K562 (cell line): ENCODE data around the gene PPP1R13L. TPM values are rescaled to one million over a fixed set of nuclear protein-coding genes. Genes with fewer than 3 reads are reported as not detected.
A peak's percentile ranks its signal among the peaks of the same experiment; 100 is the strongest.

Experiments used
- C11orf30 ChIP-seq: fragments of 450-650 bp; IDR thresholded peaks from 2 replicates; pipeline ENCODE4 v1.6.1; 2016; ENCODE audit warnings: low read depth, mild to moderate bottlenecking
- CBX1 ChIP-seq: sonication (generic); IDR thresholded peaks from 2 replicates; pipeline ENCODE4 v1.6.1; 2016; ENCODE audit warnings: antibody characterized with exemption, low read depth, mild to moderate bottlenecking
- CTBP1 ChIP-seq: fragments of 450-650 bp; IDR thresholded peaks from 2 replicates; pipeline ENCODE4 v1.6.1; 2016; ENCODE audit warnings: borderline replicate concordance
- DDX20 ChIP-seq: fragments of 450-650 bp; IDR thresholded peaks from 2 replicates; pipeline ENCODE4 v1.6.1; 2016; ENCODE audit warnings: missing genetic modification characterization, low read depth, mild to moderate bottlenecking, missing compliant biosample characterization, moderate library complexity
- DIDO1 ChIP-seq: fragments of 450-650 bp; IDR thresholded peaks from 2 replicates; pipeline ENCODE4 v1.6.1; 2016; ENCODE audit warnings: low read depth, missing biosample characterization, missing genetic modification characterization
- HNRNPH1 ChIP-seq: fragments of 200-400 bp; formaldehyde crosslinking; optimal IDR thresholded peaks from 2 replicates; pipeline ENCODE3; 2017; ENCODE audit warnings: low read depth, mild to moderate bottlenecking, low read length, moderate library complexity
- KLF1 ChIP-seq: fragments of 450-650 bp; IDR thresholded peaks from 2 replicates; pipeline ENCODE4 v1.6.1; 2016; ENCODE audit warnings: missing genetic modification characterization, missing compliant biosample characterization
- NR2C1 ChIP-seq, 2 experiments: fragments of 450-650 bp; IDR thresholded peaks; 2 replicates each; pipeline ENCODE4 v1.6.1; 2017; ENCODE audit warnings: mild to moderate bottlenecking in 2 of 2, antibody characterized with exemption in 1 of 2, inconsistent platforms in 1 of 2, missing compliant biosample characterization in 1 of 2, missing genetic modification characterization in 1 of 2
- RAD51 ChIP-seq: fragments of 450-650 bp; IDR thresholded peaks from 2 replicates; pipeline ENCODE4 v1.7.1; 2016; ENCODE audit warnings: low read depth, mild to moderate bottlenecking, borderline replicate concordance
- SP2 ChIP-seq: IDR thresholded peaks from 2 replicates; pipeline ENCODE4 v1.6.1; 2011; ENCODE audit warnings: mild to moderate bottlenecking, low read depth, low read length, moderate library complexity; ENCODE audit not compliant: poor library complexity, severe bottlenecking; ENCODE audit errors: extremely low read depth
- TBP ChIP-seq: optimal IDR thresholded peaks from 2 replicates; pipeline ENCODE3; 2011; ENCODE audit warnings: low read depth, low read length, improper control_type of control experiment
- THRAP3 ChIP-seq: fragments of 450-650 bp; IDR thresholded peaks from 2 replicates; pipeline ENCODE4 v1.6.1; 2016; ENCODE audit warnings: mild to moderate bottlenecking, inconsistent platforms, borderline replicate concordance
- ZNF57 ChIP-seq: fragments of 450-650 bp; formaldehyde crosslinking; IDR thresholded peaks from 2 replicates; pipeline ENCODE4 v1.4.0; 2020; ENCODE audit warnings: mild to moderate bottlenecking, moderate library complexity
- polyA plus RNA-seq, 8 experiments: library from polyadenylated mRNA; depleted of rRNA in 4 of 8; stranded (reverse) in 5 of 8; unstranded in 3 of 8; fragments of >200 nt; fragmentation: Nextera tagmentation in 2 of 8; fragmentation: Illumina TruSeq in 1 of 8; extraction: Ambion mirVana in 2 of 8; extraction: Trizol in 1 of 8; gene quantifications; 2 replicates each; pipeline versions ENCODE4 v1.2.1 to v1.2.3, GENCODE V29; 2011 to 2014; ENCODE audit warnings: inconsistent platforms in 1 of 8, missing spikeins in 1 of 8
- total RNA-seq, 7 experiments: library from RNA; depleted of rRNA in 6 of 7; stranded (reverse); fragments of >200 nt in 6 of 7; fragmentation: Illumina TruSeq in 2 of 7; extraction: Trizol in 2 of 7; gene quantifications; 2 replicates each; pipeline versions ENCODE4 v1.2.1 to v1.2.3, GENCODE V29; 2011 to 2021; ENCODE audit warnings: low replicate concordance in 1 of 7
- TF ChIP-seq, protein P1 (sequence below), 2 experiments: fragments of 450-650 bp; IDR thresholded peaks; 2 replicates each; pipeline ENCODE4 v1.6.1; 2016
- TF ChIP-seq, protein P2 (sequence below): fragments of 200-800 bp; sonication (Bioruptor generic); IDR thresholded peaks from 2 replicates; pipeline ENCODE4 v1.6.1; 2017; ENCODE audit warnings: missing genetic modification characterization, missing compliant biosample characterization
- TF ChIP-seq, protein P3 (sequence below): IDR thresholded peaks from 2 replicates; pipeline ENCODE4 v1.6.1; 2011; ENCODE audit warnings: borderline replicate concordance, low read depth, mild to moderate bottlenecking, moderate library complexity, low read length; ENCODE audit not compliant: insufficient read depth, poor library complexity, severe bottlenecking
- TF ChIP-seq, protein P4 (sequence below): fragments of 250-450 bp; sonication (Bioruptor Pico); IDR thresholded peaks from 2 replicates; pipeline ENCODE4 v1.9.0; 2021; ENCODE audit warnings: mild to moderate bottlenecking, inconsistent platforms
- TF ChIP-seq, protein P5 (sequence below): fragments of 450-650 bp; IDR thresholded peaks from one replicate; pipeline ENCODE4 v1.6.1; 2018; ENCODE audit warnings: mild to moderate bottlenecking, moderate library complexity; ENCODE audit not compliant: partially characterized antibody

The PPP1R13L gene
- total and polyA plus RNA-seq, 9 of the 15 experiments (the other 6 are each of a cell fraction or from before 2014, with no cell fraction given): 0.32 to 6.7 (median 2.0) TPM

DNA sequence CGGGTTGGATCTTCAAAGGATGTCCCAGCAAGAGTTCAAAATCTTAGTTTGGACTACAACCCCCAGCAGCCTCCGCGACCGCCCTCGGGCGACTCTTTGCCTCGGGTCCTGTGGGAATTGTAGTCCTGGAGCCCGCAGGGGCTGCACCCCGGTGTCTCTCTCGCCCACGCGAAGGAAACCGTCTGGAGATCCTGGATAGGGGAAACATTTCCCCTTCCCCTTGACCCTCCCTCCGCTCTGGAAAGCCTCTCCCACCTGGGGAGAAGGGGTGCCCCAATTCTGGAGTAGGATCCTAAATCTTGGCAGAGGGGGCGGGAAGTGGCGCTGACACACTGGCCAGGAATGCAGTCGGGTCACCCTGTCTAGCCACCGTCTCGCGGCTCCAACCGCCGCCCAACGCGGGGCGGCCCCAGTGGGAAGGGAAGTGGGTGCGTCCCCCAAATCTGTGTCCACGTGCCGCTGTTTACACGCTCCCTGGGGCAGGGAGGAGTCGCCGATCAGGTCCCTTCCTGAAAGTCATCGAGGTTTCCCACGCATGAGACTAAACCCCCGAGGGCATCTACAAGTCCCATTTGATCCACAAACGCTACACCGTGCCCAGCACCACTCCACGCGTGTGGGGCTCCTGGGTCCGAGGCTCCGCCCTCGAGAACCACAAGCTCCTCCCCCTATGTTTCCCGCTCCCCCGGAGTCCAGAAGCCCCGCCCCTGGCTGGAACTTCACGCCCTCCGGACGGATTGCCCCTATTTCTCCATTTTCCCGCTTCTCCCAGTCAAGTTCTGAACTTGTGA is 761 bp upstream of the PPP1R13L start (continued):
- TF ChIP-seq, protein P1, sequence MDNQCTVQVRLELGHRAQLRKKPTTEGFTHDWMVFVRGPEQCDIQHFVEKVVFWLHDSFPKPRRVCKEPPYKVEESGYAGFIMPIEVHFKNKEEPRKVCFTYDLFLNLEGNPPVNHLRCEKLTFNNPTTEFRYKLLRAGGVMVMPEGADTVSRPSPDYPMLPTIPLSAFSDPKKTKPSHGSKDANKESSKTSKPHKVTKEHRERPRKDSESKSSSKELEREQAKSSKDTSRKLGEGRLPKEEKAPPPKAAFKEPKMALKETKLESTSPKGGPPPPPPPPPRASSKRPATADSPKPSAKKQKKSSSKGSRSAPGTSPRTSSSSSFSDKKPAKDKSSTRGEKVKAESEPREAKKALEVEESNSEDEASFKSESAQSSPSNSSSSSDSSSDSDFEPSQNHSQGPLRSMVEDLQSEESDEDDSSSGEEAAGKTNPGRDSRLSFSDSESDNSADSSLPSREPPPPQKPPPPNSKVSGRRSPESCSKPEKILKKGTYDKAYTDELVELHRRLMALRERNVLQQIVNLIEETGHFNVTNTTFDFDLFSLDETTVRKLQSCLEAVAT (IDR thresholded peaks at IDR 0.05): no peak
- TF ChIP-seq KLF1 (tag): 0 out of 2 replicates have a peak, but pooled peaks have one; percentile 5
- peak; percentile 86 for TF ChIP-seq NR2C1 (IDR thresholded peaks at IDR 0.05)
- TF ChIP-seq NR2C1 (tag; IDR thresholded peaks at IDR 0.05): peak; percentile 94
- TF ChIP-seq, protein P2, sequence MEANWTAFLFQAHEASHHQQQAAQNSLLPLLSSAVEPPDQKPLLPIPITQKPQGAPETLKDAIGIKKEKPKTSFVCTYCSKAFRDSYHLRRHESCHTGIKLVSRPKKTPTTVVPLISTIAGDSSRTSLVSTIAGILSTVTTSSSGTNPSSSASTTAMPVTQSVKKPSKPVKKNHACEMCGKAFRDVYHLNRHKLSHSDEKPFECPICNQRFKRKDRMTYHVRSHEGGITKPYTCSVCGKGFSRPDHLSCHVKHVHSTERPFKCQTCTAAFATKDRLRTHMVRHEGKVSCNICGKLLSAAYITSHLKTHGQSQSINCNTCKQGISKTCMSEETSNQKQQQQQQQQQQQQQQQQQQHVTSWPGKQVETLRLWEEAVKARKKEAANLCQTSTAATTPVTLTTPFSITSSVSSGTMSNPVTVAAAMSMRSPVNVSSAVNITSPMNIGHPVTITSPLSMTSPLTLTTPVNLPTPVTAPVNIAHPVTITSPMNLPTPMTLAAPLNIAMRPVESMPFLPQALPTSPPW (CRISPR knock-in tag): peak; percentile 65
- TF ChIP-seq DDX20 (tag): no peak
- TF ChIP-seq CTBP1: no peak
- TF ChIP-seq, protein P3, sequence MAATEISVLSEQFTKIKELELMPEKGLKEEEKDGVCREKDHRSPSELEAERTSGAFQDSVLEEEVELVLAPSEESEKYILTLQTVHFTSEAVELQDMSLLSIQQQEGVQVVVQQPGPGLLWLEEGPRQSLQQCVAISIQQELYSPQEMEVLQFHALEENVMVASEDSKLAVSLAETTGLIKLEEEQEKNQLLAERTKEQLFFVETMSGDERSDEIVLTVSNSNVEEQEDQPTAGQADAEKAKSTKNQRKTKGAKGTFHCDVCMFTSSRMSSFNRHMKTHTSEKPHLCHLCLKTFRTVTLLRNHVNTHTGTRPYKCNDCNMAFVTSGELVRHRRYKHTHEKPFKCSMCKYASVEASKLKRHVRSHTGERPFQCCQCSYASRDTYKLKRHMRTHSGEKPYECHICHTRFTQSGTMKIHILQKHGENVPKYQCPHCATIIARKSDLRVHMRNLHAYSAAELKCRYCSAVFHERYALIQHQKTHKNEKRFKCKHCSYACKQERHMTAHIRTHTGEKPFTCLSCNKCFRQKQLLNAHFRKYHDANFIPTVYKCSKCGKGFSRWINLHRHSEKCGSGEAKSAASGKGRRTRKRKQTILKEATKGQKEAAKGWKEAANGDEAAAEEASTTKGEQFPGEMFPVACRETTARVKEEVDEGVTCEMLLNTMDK: no peak
- TF ChIP-seq RAD51: peak; percentile 37; the same call in 1 of the 2 replicates
- TF ChIP-seq DIDO1 (tag): no peak
- TF ChIP-seq TBP: no peak
- TF ChIP-seq THRAP3: no peak
- TF ChIP-seq, protein P4, sequence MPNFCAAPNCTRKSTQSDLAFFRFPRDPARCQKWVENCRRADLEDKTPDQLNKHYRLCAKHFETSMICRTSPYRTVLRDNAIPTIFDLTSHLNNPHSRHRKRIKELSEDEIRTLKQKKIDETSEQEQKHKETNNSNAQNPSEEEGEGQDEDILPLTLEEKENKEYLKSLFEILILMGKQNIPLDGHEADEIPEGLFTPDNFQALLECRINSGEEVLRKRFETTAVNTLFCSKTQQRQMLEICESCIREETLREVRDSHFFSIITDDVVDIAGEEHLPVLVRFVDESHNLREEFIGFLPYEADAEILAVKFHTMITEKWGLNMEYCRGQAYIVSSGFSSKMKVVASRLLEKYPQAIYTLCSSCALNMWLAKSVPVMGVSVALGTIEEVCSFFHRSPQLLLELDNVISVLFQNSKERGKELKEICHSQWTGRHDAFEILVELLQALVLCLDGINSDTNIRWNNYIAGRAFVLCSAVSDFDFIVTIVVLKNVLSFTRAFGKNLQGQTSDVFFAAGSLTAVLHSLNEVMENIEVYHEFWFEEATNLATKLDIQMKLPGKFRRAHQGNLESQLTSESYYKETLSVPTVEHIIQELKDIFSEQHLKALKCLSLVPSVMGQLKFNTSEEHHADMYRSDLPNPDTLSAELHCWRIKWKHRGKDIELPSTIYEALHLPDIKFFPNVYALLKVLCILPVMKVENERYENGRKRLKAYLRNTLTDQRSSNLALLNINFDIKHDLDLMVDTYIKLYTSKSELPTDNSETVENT: peak; percentile 42; the same call in 1 of the 2 replicates
- TF ChIP-seq CBX1: no peak
- TF ChIP-seq SP2: no peak
- no peak for TF ChIP-seq C11orf30
- no peak for TF ChIP-seq HNRNPH1
- TF ChIP-seq, protein P5, sequence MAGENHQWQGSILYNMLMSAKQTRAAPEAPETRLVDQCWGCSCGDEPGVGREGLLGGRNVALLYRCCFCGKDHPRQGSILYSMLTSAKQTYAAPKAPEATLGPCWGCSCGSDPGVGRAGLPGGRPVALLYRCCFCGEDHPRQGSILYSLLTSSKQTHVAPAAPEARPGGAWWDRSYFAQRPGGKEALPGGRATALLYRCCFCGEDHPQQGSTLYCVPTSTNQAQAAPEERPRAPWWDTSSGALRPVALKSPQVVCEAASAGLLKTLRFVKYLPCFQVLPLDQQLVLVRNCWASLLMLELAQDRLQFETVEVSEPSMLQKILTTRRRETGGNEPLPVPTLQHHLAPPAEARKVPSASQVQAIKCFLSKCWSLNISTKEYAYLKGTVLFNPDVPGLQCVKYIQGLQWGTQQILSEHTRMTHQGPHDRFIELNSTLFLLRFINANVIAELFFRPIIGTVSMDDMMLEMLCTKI: no peak
- TF ChIP-seq ZNF57 (CRISPR knock-in tag): no peak
